Measurements from ENCODE around the gene ELOVL3. TPM values are rescaled to one million over a fixed set of nuclear protein-coding genes. Genes with fewer than 3 reads are reported as not detected.

Gene ELOVL3
- total RNA-seq, 1 experiment from 2014 or later, result not detected

GRCh38 chr10:102231357-102232318 lies 5.5 kb downstream of the ELOVL3 start:
- CTCF ChIA-PET, result interaction anchor here (0.6 to 17.5 kb wide), 18 partner anchors 8 to 192 kb away, joined by 3 to 354 read pairs (median 6); partner anchors contain the start of gene FBXL15
- Mint-ChIP-seq H3K27me3 (ENCODE audit: insufficient read depth, unreplicated experiment) (peaks cover 17% of the 10 kb centered on the region), H3K36me3 (ENCODE audit: insufficient read depth, unreplicated experiment) (peaks cover 6% of the 10 kb centered on the region), H3K4me1 (ENCODE audit: insufficient read depth, unreplicated experiment) (peaks cover 24% of the 10 kb centered on the region), H3K27ac (ENCODE audit: low read depth, unreplicated experiment) (no peak overlapping the region), H3K4me3 (ENCODE audit: unreplicated experiment) (peak overlapping the region; percentile 68), H3K9me3 (ENCODE audit: unreplicated experiment) (no peaks in the 10 kb centered on the region)
- TF ChIP-seq, protein P1, sequence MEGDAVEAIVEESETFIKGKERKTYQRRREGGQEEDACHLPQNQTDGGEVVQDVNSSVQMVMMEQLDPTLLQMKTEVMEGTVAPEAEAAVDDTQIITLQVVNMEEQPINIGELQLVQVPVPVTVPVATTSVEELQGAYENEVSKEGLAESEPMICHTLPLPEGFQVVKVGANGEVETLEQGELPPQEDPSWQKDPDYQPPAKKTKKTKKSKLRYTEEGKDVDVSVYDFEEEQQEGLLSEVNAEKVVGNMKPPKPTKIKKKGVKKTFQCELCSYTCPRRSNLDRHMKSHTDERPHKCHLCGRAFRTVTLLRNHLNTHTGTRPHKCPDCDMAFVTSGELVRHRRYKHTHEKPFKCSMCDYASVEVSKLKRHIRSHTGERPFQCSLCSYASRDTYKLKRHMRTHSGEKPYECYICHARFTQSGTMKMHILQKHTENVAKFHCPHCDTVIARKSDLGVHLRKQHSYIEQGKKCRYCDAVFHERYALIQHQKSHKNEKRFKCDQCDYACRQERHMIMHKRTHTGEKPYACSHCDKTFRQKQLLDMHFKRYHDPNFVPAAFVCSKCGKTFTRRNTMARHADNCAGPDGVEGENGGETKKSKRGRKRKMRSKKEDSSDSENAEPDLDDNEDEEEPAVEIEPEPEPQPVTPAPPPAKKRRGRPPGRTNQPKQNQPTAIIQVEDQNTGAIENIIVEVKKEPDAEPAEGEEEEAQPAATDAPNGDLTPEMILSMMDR (IDR thresholded peaks at IDR 0.05; ENCODE audit: unreplicated experiment), result peak; percentile 64
- no TSS peak for BruUV-seq (replicated peaks)
- POLR2A ChIA-PET, result interaction anchor here (1.2 kb wide), 1 partner anchor 14 kb away, joined by 4 read pairs; the partner anchor contains the start of gene GBF1
- intact Hi-C loops (cut with micrococcal nuclease), result no loop called here
- peak; percentile 23 for DNase-seq (ENCODE audit: unreplicated experiment)

- no peaks in the 10 kb centered on the region for H3K27me3 Mint-ChIP-seq (ENCODE audit: insufficient read depth, unreplicated experiment)
- DNase-seq (ENCODE audit: unreplicated experiment), result no peak
Measured at GRCh38 chr10:102233997-102234396, 7.9 kb downstream of the ELOVL3 start.

DNA sequence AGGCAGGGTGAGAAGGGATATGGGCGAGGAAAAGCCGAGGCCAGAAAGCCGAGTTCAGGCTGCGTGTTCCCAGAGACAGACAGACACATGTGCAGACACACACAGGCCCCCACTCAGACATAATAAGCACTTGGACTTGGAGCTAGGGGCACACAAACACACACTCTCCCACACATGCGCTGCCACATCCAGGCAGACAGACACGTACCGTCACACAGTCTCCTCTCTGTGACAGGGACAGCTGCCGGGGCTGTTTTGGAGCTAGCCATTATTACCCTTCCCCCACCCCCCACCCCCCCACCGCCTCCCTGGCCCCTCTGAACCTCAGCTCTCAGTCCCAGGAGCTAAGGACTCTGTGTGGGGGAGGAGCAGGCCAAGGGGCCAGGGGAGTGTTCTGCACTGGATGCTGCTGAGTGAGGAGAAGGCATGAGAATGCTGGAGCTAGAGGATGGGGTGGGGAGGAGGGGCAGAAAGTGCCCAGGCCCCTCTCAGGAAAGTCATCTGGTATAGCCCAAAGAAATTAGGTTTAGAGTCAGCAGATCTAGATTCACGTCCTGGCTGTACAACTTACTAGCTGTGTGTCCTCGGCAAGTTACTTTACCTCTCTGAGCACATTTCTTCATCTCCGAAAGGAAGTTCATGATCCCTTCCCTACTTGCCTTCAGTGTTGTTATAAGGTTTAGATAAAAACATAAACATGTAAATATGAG lies 8.9 kb downstream of the ELOVL3 start:
- BruUV-seq (replicated peaks), result no TSS peak
- H3K36me3 Mint-ChIP-seq (ENCODE audit: insufficient read depth, unreplicated experiment), result no peaks in the 10 kb centered on the region
- no peak for DNase-seq (ENCODE audit: unreplicated experiment)
- peaks cover 10% of the 10 kb centered on the region for H3K4me1 Mint-ChIP-seq (ENCODE audit: insufficient read depth, unreplicated experiment)
- TF ChIP-seq, protein P1 (IDR thresholded peaks at IDR 0.05; ENCODE audit: unreplicated experiment), result no peak
- intact Hi-C loops (cut with micrococcal nuclease), result no loop called here
- H3K27ac Mint-ChIP-seq (ENCODE audit: low read depth, unreplicated experiment), result no peak overlapping the region
- ChIA-PET CTCF (interaction anchor here (0.7 to 17.5 kb wide), 7 partner anchors 10 to 244 kb away, joined by 3 to 354 read pairs (median 4); partner anchors contain the start of gene GBF1), POLR2A (interaction anchor here (0.8 to 3.2 kb wide), 4 partner anchors 9 to 171 kb away, joined by 3 to 19 read pairs (median 5); partner anchors contain the start of gene GBF1)
- no peak overlapping the region for H3K4me3 Mint-ChIP-seq (ENCODE audit: unreplicated experiment)
- no peaks in the 10 kb centered on the region for H3K27me3 Mint-ChIP-seq (ENCODE audit: insufficient read depth, unreplicated experiment)
- H3K9me3 Mint-ChIP-seq (ENCODE audit: unreplicated experiment), result no peaks in the 10 kb centered on the region

More at GRCh38 chr10:102233997-102234396, 7.9 kb downstream of the ELOVL3 start:
- intact Hi-C loops (cut with micrococcal nuclease), result no loop called here
- H3K4me1 Mint-ChIP-seq (ENCODE audit: insufficient read depth, unreplicated experiment), result peaks cover 10% of the 10 kb centered on the region
- BruUV-seq (replicated peaks), result no TSS peak
- TF ChIP-seq, protein P1 (IDR thresholded peaks at IDR 0.05; ENCODE audit: unreplicated experiment), result no peak
- H3K36me3 Mint-ChIP-seq (ENCODE audit: insufficient read depth, unreplicated experiment), result no peaks in the 10 kb centered on the region
- no peaks in the 10 kb centered on the region for H3K9me3 Mint-ChIP-seq (ENCODE audit: unreplicated experiment)
- CTCF ChIA-PET, result interaction anchor here (0.6 to 17.5 kb wide), 5 partner anchors 13 to 245 kb away, joined by 3 to 354 read pairs (median 4); no protein-coding TSS in a partner anchor
- no peak overlapping the region for H3K27ac Mint-ChIP-seq (ENCODE audit: low read depth, unreplicated experiment)
- POLR2A ChIA-PET, result interaction anchor here (0.6 to 1.6 kb wide), 3 partner anchors 10 to 60 kb away, joined by 4 to 8 read pairs (median 5); partner anchors contain the start of gene GBF1
- no peak overlapping the region for H3K4me3 Mint-ChIP-seq (ENCODE audit: unreplicated experiment)

Data from MCF 10A (cell line).